ENCODE results near the gene TRIM9.

- TF ChIP-seq CTBP1 (IDR thresholded peaks at IDR 0.05; ENCODE audit: borderline replicate concordance) (no peak), ARNT (IDR thresholded peaks at IDR 0.05) (no peak), FOXM1 (IDR thresholded peaks at IDR 0.05; ENCODE audit: borderline replicate concordance) (no peak), SP1 (IDR thresholded peaks at IDR 0.05) (no peak), BHLHE40 (IDR thresholded peaks at IDR 0.05; ENCODE audit: borderline replicate concordance) (no peak)
These were observed 109.6 kb downstream of the TRIM9 start for GRCh38 chr14:50985124-50985858.
